GM21515 (cell line): ENCODE measurements around the gene WASHC2C.
"Not testable (repeated sequence)": the region's sequence is repeated elsewhere in the genome, so short reads cannot be mapped to it uniquely, and the experiment has no call there.

ENCODE experiments used
- ATAC-seq: cut with Tn5 transposase; IDR thresholded peaks from one replicate; pipeline ENCODE4 v1.9.1; 2021; ENCODE audit not compliant: unreplicated experiment

WASHC2C gene

GRCh38 chr10:45768334-45768733 lies 41.3 kb downstream of the WASHC2C start:
- not testable (repeated sequence) for ATAC-seq

GRCh38 chr10:45771757-45772461 lies 44.8 kb downstream of the WASHC2C start:
- not testable (repeated sequence) for ATAC-seq

- not testable (repeated sequence) for ATAC-seq
These were observed 59.2 kb downstream of the WASHC2C start for GRCh38 chr10:45786217-45786616.

GRCh38 chr10:45787212-45787741 lies 60.2 kb downstream of the WASHC2C start:
- not testable (repeated sequence) for ATAC-seq

GRCh38 chr10:45789991-45790390 lies 62.9 kb downstream of the WASHC2C start:
- not testable (repeated sequence) for ATAC-seq

- not testable (repeated sequence) for ATAC-seq
These were observed 63.8 kb downstream of the WASHC2C start for GRCh38 chr10:45790694-45791426.

GRCh38 chr10:45794761-45795160 lies 67.7 kb downstream of the WASHC2C start:
- ATAC-seq: not testable (repeated sequence)

- not testable (repeated sequence) for ATAC-seq
These were observed 76.3 kb downstream of the WASHC2C start for GRCh38 chr10:45803060-45804010.

GRCh38 chr10:45804996-45805395 lies 77.9 kb downstream of the WASHC2C start:
- not testable (repeated sequence) for ATAC-seq

- no peak for ATAC-seq
These were observed 82.8 kb downstream of the WASHC2C start for GRCh38 chr10:45809837-45810236.

- ATAC-seq: no peak
These were observed 84.0 kb downstream of the WASHC2C start for GRCh38 chr10:45811075-45811474.

GRCh38 chr10:45812959-45813358 lies 85.9 kb downstream of the WASHC2C start:
- not testable (repeated sequence) for ATAC-seq

GRCh38 chr10:45814146-45814545 lies 87.1 kb downstream of the WASHC2C start:
- not testable (repeated sequence) for ATAC-seq

GRCh38 chr10:45817130-45817859 lies 90.2 kb downstream of the WASHC2C start:
- ATAC-seq: no peak

- ATAC-seq: no peak
These were observed 90.8 kb downstream of the WASHC2C start for GRCh38 chr10:45817912-45818311.

- ATAC-seq: no peak
These were observed 92.5 kb downstream of the WASHC2C start for GRCh38 chr10:45819552-45819951.

GRCh38 chr10:45820107-45820830 lies 93.2 kb downstream of the WASHC2C start:
- not testable (repeated sequence) for ATAC-seq

- not testable (repeated sequence) for ATAC-seq
These were observed 95.9 kb downstream of the WASHC2C start for GRCh38 chr10:45822918-45823317.
